GM18499 (cell line): ENCODE data around the gene RAG1.

ENCODE experiments used
- ATAC-seq: cut with Tn5 transposase; IDR thresholded peaks from one replicate; pipeline ENCODE4 v1.9.1; 2021; ENCODE audit warnings: moderate number of reproducible peaks; ENCODE audit not compliant: insufficient read depth, unreplicated experiment

RAG1 gene

GRCh38 chr11:36586543-36586942, 18.7 kb downstream of the RAG1 start:
- no peak for ATAC-seq

GRCh38 chr11:36588099-36588498, 20.3 kb downstream of the RAG1 start:
- no peak for ATAC-seq

- no peak for ATAC-seq
Observed at GRCh38 chr11:36590513-36590912, 22.7 kb downstream of the RAG1 start.

- no peak for ATAC-seq
Observed at GRCh38 chr11:36591433-36591832, 23.6 kb downstream of the RAG1 start.

GRCh38 chr11:36594316-36594989, 26.6 kb downstream of the RAG1 start, which contains the start of gene IFTAP:
TSS of gene IFTAP (plus strand) at chr11:36594502. CDS start at chr11:36610104, 15,602 bp downstream.
- ATAC-seq, result no peak

DNA sequence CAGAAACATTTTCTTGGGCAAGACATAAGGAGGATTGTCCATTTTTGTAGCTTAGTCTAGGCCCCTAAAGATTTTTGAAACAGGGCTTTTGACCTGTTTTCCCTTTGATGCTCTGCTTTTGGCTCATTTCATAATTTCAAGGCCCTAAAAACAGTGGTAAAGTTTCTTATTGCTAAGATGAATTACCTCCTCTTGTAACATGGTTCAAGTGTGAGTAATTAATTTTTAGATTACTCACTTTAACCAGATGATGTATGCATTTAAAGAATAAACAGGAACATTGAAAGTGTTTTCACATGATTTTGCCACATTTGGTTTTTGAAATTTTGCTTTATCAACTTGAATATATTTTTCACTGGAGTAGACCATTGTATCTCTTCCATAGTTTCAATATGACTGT, 29.1 kb downstream of the RAG1 start:
- ATAC-seq, result no peak

GRCh38 chr11:36598051-36598450, 30.2 kb downstream of the RAG1 start, which contains the start of gene RAG2:
TSS of gene RAG2 (minus strand) at chr11:36598236. CDS start at chr11:36594168, 4,068 bp downstream.
- ATAC-seq, result no peak

DNA sequence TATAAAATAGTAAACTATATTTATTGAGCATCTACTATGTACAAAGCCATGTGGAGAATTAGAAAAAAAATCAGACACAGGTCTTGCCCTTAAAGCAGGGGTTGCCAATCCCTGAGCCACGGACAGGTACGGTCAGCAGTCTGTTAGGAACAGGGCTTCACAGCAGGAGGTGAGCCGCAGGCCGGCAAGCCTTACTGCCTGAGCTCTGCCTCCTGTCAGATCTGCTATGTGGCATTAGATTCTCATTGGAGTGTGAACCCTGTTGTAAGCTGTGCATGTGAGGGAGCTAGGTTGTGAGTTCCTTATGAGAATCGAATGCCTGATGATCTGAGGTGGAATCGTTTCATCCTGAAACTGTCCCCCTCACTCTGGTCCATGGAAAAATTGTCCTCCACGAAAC, 32.4 kb downstream of the RAG1 start:
- no peak for ATAC-seq

GRCh38 chr11:36601155-36601554, 33.3 kb downstream of the RAG1 start:
- no peak for ATAC-seq

DNA sequence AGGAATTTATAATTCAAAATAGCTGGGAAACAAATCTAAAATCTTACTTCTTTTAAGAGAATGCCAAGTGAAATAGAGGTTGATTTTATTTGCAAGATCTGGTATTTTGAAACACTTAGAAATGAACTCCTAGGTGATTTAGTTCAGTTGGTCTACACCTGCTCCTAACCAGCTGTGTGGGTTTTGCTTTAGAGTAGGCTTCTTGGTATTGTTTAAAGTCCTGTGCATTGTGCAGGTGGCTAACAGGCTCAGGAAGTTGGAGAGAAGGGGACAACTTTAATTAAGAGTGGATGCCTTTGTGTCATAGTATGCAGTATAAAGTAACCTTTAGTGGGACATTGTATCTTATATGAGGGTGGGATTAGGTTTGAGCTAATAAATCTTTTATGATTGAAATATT, 34.3 kb downstream of the RAG1 start:
- ATAC-seq, result no peak

DNA sequence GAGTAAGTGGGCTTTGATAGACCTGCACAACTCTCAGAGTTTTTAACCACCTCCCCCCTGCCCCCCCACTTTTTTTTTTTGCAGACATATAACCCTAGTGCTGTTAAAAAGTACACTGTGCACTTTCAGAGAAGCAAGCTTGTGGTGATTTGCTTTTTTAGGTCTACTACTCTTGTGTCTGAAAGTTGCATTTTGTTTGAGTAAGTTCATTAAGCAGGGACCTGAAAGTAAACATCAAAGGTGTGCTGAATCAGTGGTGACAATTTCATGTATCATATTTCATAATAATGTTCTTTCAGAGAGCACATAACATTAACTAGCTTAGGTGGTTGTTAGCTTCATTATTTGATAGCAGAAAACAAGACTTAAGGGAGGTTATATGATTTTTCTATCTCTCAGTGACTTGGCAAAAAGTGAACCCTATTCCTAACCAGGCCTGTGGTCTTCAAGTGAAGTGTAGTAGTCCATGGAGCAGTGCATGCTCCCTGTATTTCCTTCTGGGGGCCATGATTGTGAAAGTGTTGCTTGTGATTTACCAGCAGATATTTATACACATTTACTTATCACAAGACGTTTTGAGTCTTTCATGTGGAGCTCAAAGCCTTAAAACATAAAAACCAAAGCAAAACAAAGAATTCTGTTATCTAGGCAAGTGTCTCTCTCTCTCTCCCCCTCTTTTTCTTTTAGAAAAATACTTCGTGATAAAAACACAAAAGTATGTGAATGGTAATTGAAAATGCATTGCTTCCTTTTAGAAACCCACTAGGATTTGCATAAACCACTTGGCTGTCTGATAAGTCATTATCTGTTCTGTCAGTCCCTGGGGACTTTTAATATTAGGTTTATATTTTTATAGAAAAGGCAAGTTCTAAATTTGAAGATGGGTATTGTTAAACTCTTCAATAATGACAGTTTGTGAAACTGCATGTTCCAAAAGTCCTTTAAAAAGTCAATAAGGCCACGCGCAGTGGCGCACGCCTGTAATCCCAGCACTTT, 37.7 kb downstream of the RAG1 start:
- peak; percentile 59 for ATAC-seq

- ATAC-seq, result no peak
Observed at GRCh38 chr11:36608491-36609199, 40.8 kb downstream of the RAG1 start.

DNA sequence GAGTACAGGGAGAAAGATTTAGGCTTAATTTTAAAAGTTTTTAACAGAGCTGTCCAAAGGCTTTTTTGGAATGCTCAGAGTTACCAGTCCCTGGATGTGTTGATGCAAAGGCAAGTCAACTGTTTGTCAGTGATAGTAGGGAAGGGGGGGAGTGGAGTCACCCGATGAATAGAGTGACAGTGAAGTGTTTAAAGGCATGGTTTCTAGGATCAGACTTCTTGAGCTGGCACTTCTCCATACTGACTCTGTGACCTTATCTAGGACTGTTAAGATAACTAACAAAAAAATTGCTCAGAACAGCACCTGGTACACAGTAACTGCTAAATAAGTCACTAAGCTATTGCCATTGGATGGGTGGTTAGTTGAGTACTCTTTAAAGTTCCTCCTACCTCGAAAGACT, 41.6 kb downstream of the RAG1 start:
- no peak for ATAC-seq

- no peak for ATAC-seq
Observed at GRCh38 chr11:36615826-36616225, 48.0 kb downstream of the RAG1 start.

GRCh38 chr11:36617543-36618362, 49.9 kb downstream of the RAG1 start:
- no peak for ATAC-seq

DNA sequence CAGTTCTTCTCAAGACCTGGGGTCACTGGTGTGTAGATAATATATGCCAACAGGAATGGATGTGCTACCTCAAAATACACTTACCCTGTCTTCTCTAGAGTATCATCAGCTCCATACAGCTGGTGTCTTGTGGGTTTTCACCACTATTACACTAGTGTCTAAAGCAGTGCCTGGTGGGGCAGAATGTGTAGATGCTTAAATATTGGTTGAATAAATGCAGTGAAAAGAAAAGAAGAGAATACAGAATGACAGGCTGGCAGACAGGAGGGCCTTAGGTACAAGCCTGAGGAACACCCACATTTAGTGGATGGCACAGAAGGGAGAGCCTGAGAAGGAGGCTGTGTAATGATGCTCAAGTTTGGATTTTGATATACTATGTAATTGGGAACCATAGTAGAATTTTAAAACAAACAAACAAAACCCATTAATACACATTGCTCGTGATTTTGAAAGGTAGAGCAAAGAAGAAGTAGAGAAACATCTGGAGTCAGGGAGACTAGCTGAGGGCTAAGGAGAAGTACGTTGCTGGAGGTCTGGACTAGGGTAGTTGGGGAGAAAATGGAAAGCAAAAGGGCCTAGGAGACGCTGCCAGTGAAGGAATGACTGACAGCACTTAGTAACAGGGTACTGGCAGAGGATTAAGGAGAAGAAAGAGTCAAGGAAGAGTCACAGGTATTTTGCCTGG, 50.7 kb downstream of the RAG1 start:
- ATAC-seq, result no peak

DNA sequence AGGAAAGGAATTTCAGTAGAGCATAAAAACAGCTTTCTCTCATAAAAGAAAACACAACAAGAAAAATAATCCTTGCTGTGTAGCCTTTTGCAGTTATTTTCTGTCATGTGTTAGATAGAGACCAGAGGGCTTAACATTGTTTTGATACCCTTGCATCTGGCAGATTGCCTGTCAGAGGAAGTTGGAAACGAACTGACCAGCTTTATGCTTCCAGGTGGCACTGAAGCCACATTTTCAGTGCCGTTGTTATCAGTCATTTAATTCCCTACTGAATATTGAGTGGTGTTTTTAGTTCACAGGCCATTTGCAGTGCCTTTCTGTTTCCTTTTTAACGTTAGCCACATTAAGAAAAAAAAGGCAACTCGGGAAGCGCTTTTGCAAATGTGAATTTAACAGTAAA, 51.7 kb downstream of the RAG1 start:
- no peak for ATAC-seq

DNA sequence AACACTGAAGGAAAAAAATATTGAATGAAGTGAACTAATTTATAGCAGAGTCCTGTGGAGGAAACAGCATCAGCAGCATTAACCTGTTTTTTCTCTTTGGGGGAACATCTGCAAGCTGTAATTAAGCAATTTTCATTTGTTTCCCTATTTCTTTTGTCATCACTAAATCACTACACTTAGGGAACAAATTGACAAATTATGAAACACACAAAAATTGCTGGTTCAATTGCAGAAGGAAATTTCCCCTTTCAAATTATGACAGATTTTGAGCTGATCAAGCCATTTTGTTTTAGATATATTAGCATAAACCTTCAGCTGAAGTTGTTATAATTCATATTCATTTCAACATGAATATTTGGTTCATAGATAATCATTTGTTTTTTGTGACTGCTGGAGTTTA, 52.4 kb downstream of the RAG1 start:
- ATAC-seq, result no peak

DNA sequence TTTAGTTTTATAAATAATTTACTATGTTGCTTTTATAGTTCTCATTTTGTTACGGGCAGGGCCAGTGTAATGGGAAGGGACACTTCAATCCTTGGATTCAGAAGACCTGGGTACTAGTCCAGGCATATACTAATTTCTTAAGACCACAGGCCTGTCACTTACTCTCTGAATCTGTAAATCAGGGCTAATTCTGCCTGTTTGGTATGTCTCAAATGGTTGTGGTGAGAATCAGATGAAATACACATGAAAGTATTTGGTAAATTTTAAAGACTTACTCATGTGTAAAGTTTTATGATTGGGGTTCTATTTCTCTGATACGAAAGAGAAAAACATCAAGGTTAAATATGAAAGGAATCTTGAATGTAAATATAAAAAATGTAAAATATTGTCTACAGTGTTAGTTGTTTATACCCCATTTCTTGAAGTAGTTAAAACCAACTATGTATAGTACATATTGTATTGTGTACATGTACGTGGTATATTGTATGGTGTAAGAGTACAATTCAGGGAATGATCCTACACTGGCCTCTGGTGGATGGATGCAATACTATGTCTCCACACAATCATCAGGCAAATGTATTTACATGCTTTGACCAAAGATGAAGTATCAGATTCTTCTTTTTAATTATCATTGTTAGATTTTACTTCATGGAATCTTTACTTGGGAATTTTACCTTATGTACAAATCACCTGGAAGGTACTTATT, 54.8 kb downstream of the RAG1 start:
- peak; percentile 74 for ATAC-seq
